GM19324 (cell line): ENCODE measurements around the gene OR5A2.
A peak's percentile ranks its signal among the peaks of the same experiment; 100 is the strongest.
"Not testable (repeated sequence)": the region's sequence is repeated elsewhere in the genome, so short reads cannot be mapped to it uniquely, and the experiment has no call there.

Experiments
- ATAC-seq: cut with Tn5 transposase; IDR thresholded peaks from one replicate; pipeline ENCODE4 v1.9.1; 2021; ENCODE audit warnings: mild to moderate bottlenecking, moderate library complexity; ENCODE audit not compliant: unreplicated experiment, low FRiP score

OR5A2 gene

GRCh38 chr11:59400461-59401261 is 25.6 kb downstream of the OR5A2 start:
- no peak for ATAC-seq

GRCh38 chr11:59394186-59394585 is 32.0 kb downstream of the OR5A2 start:
- no peak for ATAC-seq

GRCh38 chr11:59380263-59381059 is 45.8 kb downstream of the OR5A2 start:
- peak; percentile 83 for ATAC-seq

- ATAC-seq: not testable (repeated sequence)
Observed at GRCh38 chr11:59372324-59372723, 53.9 kb downstream of the OR5A2 start.

- no peak for ATAC-seq
Observed at GRCh38 chr11:59368238-59369022, 57.8 kb downstream of the OR5A2 start.
